H1 (cell line): Measurements from ENCODE around the gene ZNF358. TPM values are rescaled to one million over a fixed set of nuclear protein-coding genes. Genes with fewer than 3 reads are reported as not detected.
A peak's percentile ranks its signal among the peaks of the same experiment; 100 is the strongest.

Experiments
- CTCF ChIA-PET: fragments of 300-600 bp; sonication (Branson Sonifier 250); formaldehyde crosslinking; loops from one replicate; lab custom pipeline; 2021; ENCODE audit not compliant: partially characterized antibody; lab: Charles Lee
- POLR2A ChIA-PET: fragments of 300-600 bp; sonication (Branson Sonifier 250); formaldehyde crosslinking; loops from one replicate; lab custom pipeline; 2021; ENCODE audit warnings: inconsistent platforms; ENCODE audit not compliant: partially characterized antibody; lab: Charles Lee
- DNase-seq, 2 experiments: peaks; one replicate each; pipeline versions ENCODE4 v3.0.0 to v3.0.0-alpha.2; 2010 to 2022; ENCODE audit warnings: low spot score in 2 of 2, low read depth in 1 of 2, mixed read lengths in 1 of 2
- FAIRE-seq: peaks from 2 replicates; lab custom pipeline; 2011; peaks lifted over from hg19 to GRCh38; lab: Jason Lieb, UNC
- H2AFZ ChIP-seq: 2 replicates; pipeline ENCODE4 v1.8.1; 2012; ENCODE audit warnings: low read length, inconsistent platforms
- H2AK5ac ChIP-seq: 2 replicates; pipeline ENCODE4 v1.6.1; 2013; ENCODE audit warnings: low read depth, low read length
- H2BK120ac ChIP-seq: replicated peaks from 2 replicates; pipeline ENCODE3; 2013; ENCODE audit warnings: low read depth, low read length, inconsistent platforms
- H2BK12ac ChIP-seq: 2 replicates; pipeline ENCODE4 v1.6.1; 2013; ENCODE audit warnings: low read depth, low read length
- H2BK15ac ChIP-seq: 2 replicates; pipeline ENCODE4 v1.6.1; 2013; ENCODE audit warnings: low read length
- H2BK20ac ChIP-seq: 2 replicates; pipeline ENCODE4 v1.6.1; 2013; ENCODE audit warnings: low read length
- H2BK5ac ChIP-seq: 2 replicates; pipeline ENCODE4 v1.6.1; 2013; ENCODE audit warnings: low read depth, low read length
- H3K14ac ChIP-seq: 2 replicates; pipeline ENCODE4 v1.6.1; 2013; ENCODE audit warnings: inconsistent platforms; ENCODE audit not compliant: insufficient read length
- H3K18ac ChIP-seq: 2 replicates; pipeline ENCODE4 v1.6.1; 2013; ENCODE audit warnings: low read length; ENCODE audit errors: extremely low read depth
- H3K23ac ChIP-seq: 2 replicates; pipeline ENCODE4 v1.6.1; 2013; ENCODE audit warnings: inconsistent platforms; ENCODE audit not compliant: insufficient read length
- H3K23me2 ChIP-seq: 2 replicates; pipeline ENCODE4 v1.6.1; 2013; ENCODE audit warnings: low read depth, low read length
- H3K27ac ChIP-seq: 2 replicates; pipeline ENCODE4 v1.6.1; 2011; ENCODE audit warnings: low read depth, low read length, inconsistent platforms
- H3K27me3 ChIP-seq, 4 experiments: replicated peaks in 1 of 4; 1 replicate in 1 of 4; 2 replicates in 3 of 4; pipeline versions ENCODE4 v1.6.1 to v1.8.1; 2011 to 2013; ENCODE audit warnings: low read length in 3 of 4, mild to moderate bottlenecking in 3 of 4, inconsistent platforms in 2 of 4, mixed read lengths in 2 of 4, moderate library complexity in 1 of 4; ENCODE audit not compliant: control insufficient read depth in 3 of 4, insufficient read depth in 3 of 4; ENCODE audit errors: extremely low read depth in 1 of 4
- H3K36me3 ChIP-seq, 4 experiments: 2 replicates each; pipeline versions ENCODE4 v1.6.1 to v1.8.1; 2011 to 2013; ENCODE audit warnings: mild to moderate bottlenecking in 4 of 4, low read length in 3 of 4, moderate library complexity in 2 of 4, control low read depth in 1 of 4, inconsistent platforms in 1 of 4; ENCODE audit not compliant: insufficient read depth in 4 of 4, control insufficient read depth in 2 of 4
- H3K4ac ChIP-seq: replicated peaks from 2 replicates; pipeline ENCODE3; 2013; ENCODE audit warnings: low read length, low read depth, mixed read lengths, inconsistent platforms; ENCODE audit not compliant: insufficient read length
- H3K4me1 ChIP-seq, 4 experiments: replicated peaks in 1 of 4; 1 replicate in 1 of 4; 2 replicates in 3 of 4; pipeline versions ENCODE4 v1.6.1 to v1.8.1; 2011 to 2013; ENCODE audit warnings: low read length in 3 of 4, inconsistent platforms in 2 of 4, mixed read lengths in 1 of 4; ENCODE audit not compliant: insufficient read depth in 4 of 4, control insufficient read depth in 3 of 4
- H3K4me2 ChIP-seq, 2 experiments: 2 replicates each; pipeline versions ENCODE4 v1.6.1 to v1.8.1; 2011 to 2013; ENCODE audit warnings: low read depth in 2 of 2, low read length in 2 of 2, control low read depth in 1 of 2, inconsistent platforms in 1 of 2, mild to moderate bottlenecking in 1 of 2; ENCODE audit not compliant: insufficient read depth in 1 of 2
- H3K4me3 ChIP-seq, 4 experiments: fragments of 200-600, 300-600 bp in 1 of 4; sonication (generic), shearing (Covaris generic), sonication (Bioruptor Twin) in 1 of 4; 2 replicates each; pipeline versions ENCODE4 v1.5.1 to v1.8.1; 2011 to 2016; ENCODE audit warnings: low read length in 4 of 4, low read depth in 3 of 4, control low read depth in 2 of 4, inconsistent platforms in 2 of 4, mild to moderate bottlenecking in 2 of 4, mixed read lengths in 1 of 4, moderate library complexity in 1 of 4; ENCODE audit not compliant: insufficient read depth in 2 of 4; ENCODE audit errors: extremely low read depth in 1 of 4
- H3K56ac ChIP-seq: replicated peaks from 2 replicates; pipeline ENCODE3; 2013; ENCODE audit warnings: low read depth, mild to moderate bottlenecking, mixed read lengths, low read length, inconsistent platforms; ENCODE audit not compliant: insufficient read length
- H3K79me1 ChIP-seq: 2 replicates; pipeline ENCODE4 v1.6.1; 2013; ENCODE audit warnings: low read depth, low read length, control low read depth
- H3K79me2 ChIP-seq, 2 experiments: 2 replicates each; pipeline versions ENCODE4 v1.6.1 to v1.8.1; 2012 to 2013; ENCODE audit warnings: low read length in 2 of 2, mild to moderate bottlenecking in 2 of 2, inconsistent platforms in 1 of 2; ENCODE audit not compliant: insufficient read depth in 2 of 2, control insufficient read depth in 1 of 2
- H3K9ac ChIP-seq, 4 experiments: replicated peaks in 1 of 4; 1 replicate in 1 of 4; 2 replicates in 3 of 4; pipeline versions ENCODE4 v1.6.1 to v1.8.1; 2011 to 2013; ENCODE audit warnings: low read depth in 3 of 4, low read length in 3 of 4, control low read depth in 2 of 4, mild to moderate bottlenecking in 2 of 4, moderate library complexity in 2 of 4, inconsistent platforms in 1 of 4; ENCODE audit errors: extremely low read depth in 1 of 4
- H3K9me3 ChIP-seq, 2 experiments: 2 replicates each; pipeline versions ENCODE4 v1.6.1 to v1.8.1; 2012 to 2013; ENCODE audit warnings: mild to moderate bottlenecking in 2 of 2, moderate library complexity in 2 of 2, control low read depth in 1 of 2, inconsistent platforms in 1 of 2, low read depth in 1 of 2, low read length in 1 of 2, mixed read lengths in 1 of 2; ENCODE audit not compliant: insufficient read depth in 2 of 2
- H4K20me1 ChIP-seq, 2 experiments: replicated peaks in 1 of 2; 2 replicates each; pipeline versions ENCODE3 to v1.8.1; 2011 to 2013; ENCODE audit warnings: inconsistent platforms in 2 of 2, low read length in 2 of 2, mild to moderate bottlenecking in 1 of 2; ENCODE audit not compliant: insufficient read depth in 2 of 2, control insufficient read depth in 1 of 2
- H4K5ac ChIP-seq: 2 replicates; pipeline ENCODE4 v1.6.1; 2013; ENCODE audit warnings: low read length, low read depth, mixed read lengths, inconsistent platforms; ENCODE audit not compliant: insufficient read length
- H4K8ac ChIP-seq: 2 replicates; pipeline ENCODE4 v1.8.0; 2013; ENCODE audit warnings: mild to moderate bottlenecking, moderate library complexity, low read length, inconsistent platforms; ENCODE audit not compliant: insufficient read depth; ENCODE audit errors: extremely low read depth
- H4K91ac ChIP-seq: replicated peaks from 2 replicates; pipeline ENCODE3; 2013; ENCODE audit warnings: low read length, mixed read lengths, inconsistent platforms; ENCODE audit not compliant: insufficient read length
- BCL11A ChIP-seq, 2 experiments: IDR thresholded peaks; one replicate each; pipeline ENCODE4 v1.6.1; 2011; ENCODE audit warnings: low read depth in 2 of 2, low read length in 2 of 2, mild to moderate bottlenecking in 2 of 2
- CBX8 ChIP-seq: fragments of 300-800, 300-1000 bp; sonication (generic); IDR thresholded peaks from 2 replicates; pipeline ENCODE4 v1.7.1; 2016; ENCODE audit warnings: low read depth, low read length, borderline replicate concordance
- CHD2 ChIP-seq: IDR thresholded peaks from 2 replicates; pipeline ENCODE4 v1.6.1; 2012; ENCODE audit warnings: low read length, improper control_type of control experiment
- E2F6 ChIP-seq: IDR thresholded peaks from 2 replicates; pipeline ENCODE4 v1.6.1; 2012; ENCODE audit warnings: inconsistent platforms
- EGR1 ChIP-seq: IDR thresholded peaks from 2 replicates; pipeline ENCODE4 v1.6.1; 2011; ENCODE audit warnings: low read depth, low read length, borderline replicate concordance
- EP300 ChIP-seq, 2 experiments: IDR thresholded peaks; 1 replicate in 1 of 2; 2 replicates in 1 of 2; pipeline ENCODE4 v1.6.1; 2011 to 2012; ENCODE audit warnings: low read depth in 2 of 2, low read length in 2 of 2, mild to moderate bottlenecking in 2 of 2, borderline replicate concordance in 1 of 2, inconsistent platforms in 1 of 2, moderate library complexity in 1 of 2
- HDAC6 ChIP-seq: IDR thresholded peaks from one replicate; pipeline ENCODE4 v1.7.1; 2012; ENCODE audit warnings: low read depth, mild to moderate bottlenecking, inconsistent platforms, low read length, moderate library complexity
- KDM5A ChIP-seq: fragments of 200-600 bp; IDR thresholded peaks from 2 replicates; pipeline ENCODE4 v1.7.1; 2012; ENCODE audit warnings: mild to moderate bottlenecking, low read length, inconsistent platforms, mixed read lengths
- POLR2AphosphoS5 ChIP-seq: IDR thresholded peaks from 2 replicates; pipeline ENCODE4 v1.6.1; 2011; ENCODE audit warnings: low read depth, low read length
- RAD21 ChIP-seq, 2 experiments: IDR thresholded peaks in 1 of 2; conservative IDR thresholded peaks in 1 of 2; 2 replicates each; pipeline ENCODE4 v1.6.1; 2011; ENCODE audit warnings: low read depth in 2 of 2, low read length in 2 of 2, improper control_type of control experiment in 1 of 2, inconsistent platforms in 1 of 2, mild to moderate bottlenecking in 1 of 2, moderate library complexity in 1 of 2
- TEAD4 ChIP-seq: IDR thresholded peaks from 2 replicates; pipeline ENCODE4 v1.6.1; 2012; ENCODE audit warnings: low read depth, low read length, inconsistent platforms, mixed read lengths
- ZNF274 ChIP-seq: IDR thresholded peaks from 2 replicates; pipeline ENCODE4 v1.7.0; 2012; ENCODE audit warnings: low read length, borderline replicate concordance; ENCODE audit errors: extremely low read depth
- WGBS, 2 experiments: shearing (Covaris generic) in 1 of 2; methylation state at CpG; one replicate each; pipeline versions ENCODE4 v1.1.6 to v1.1.7; 2013 to 2015; ENCODE audit warnings: low lambda C conversion rate in 2 of 2, mixed read lengths in 2 of 2, inconsistent platforms in 1 of 2, low coverage in 1 of 2, missing lambda C conversion rate in 1 of 2; ENCODE audit not compliant: insufficient replicate concordance in 2 of 2, insufficient coverage in 1 of 2, insufficient read length in 1 of 2; ENCODE audit errors: extremely low coverage in 1 of 2, missing lambda C conversion rate in 1 of 2; 5-methylcytosine and 5-hydroxymethylcytosine counted together
- polyA plus RNA-seq, 7 experiments: library from polyadenylated mRNA; depleted of rRNA in 3 of 7; stranded (reverse) in 5 of 7; unstranded in 2 of 7; fragments of >200 nt in 5 of 7; fragments of 200-250 nt in 2 of 7; gene quantifications; 1 replicate in 5 of 7; 2 replicates in 1 of 7; 4 replicates in 1 of 7; pipeline versions ENCODE4 v1.2.1 to v1.2.3, GENCODE V29; 2011 to 2013; ENCODE audit warnings: missing spikeins in 2 of 7, mixed read lengths in 2 of 7
- total RNA-seq: library from RNA; stranded (reverse); fragmentation: NEBNext Ultra II Directional; extraction: Animal tissue kit (Norgen Biotek cat#: 25700); gene quantifications from 2 replicates; pipeline ENCODE4 v1.2.1, GENCODE V29; 2021

ZNF358 gene
- total and polyA plus RNA-seq, 2 of the 8 experiments (the other 6 are each of a cell fraction or from before 2014, with no cell fraction given), result 40.0 to 60.3 TPM

DNA sequence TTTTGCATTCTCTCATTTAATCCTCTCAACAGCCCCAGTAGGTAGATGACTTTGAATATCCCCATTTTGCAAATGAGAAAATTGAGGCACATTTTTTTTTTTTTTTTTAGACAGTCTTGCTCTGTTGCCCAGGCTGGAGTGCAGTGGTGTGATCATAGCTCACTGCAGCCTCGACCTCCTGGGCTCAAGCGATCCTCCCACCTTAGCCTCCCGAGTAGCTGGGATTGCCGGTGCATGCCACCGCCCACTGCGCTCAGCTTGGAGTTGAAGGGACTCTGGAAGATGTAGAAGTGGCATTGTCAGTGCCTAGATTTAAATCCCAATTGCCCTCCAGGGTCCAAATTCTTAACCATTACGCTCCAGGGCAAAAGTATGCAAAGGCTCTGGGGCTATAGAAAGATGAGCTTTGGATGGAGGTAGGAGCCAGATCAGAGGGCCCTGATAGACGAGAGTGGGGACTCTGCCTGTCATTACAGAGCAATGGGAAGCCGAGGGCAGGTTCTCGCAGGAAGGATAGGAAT lies 5.7 kb downstream of the ZNF358 start:
- peaks cover 0 to 7% (median 3%) of the 10 kb centered on the region in 4 experiments; a peak in 1 of 8 replicates for H3K36me3 ChIP-seq
- H3K4me3 ChIP-seq, result peak overlapping the region; percentile 35 to 79 (median 40); a peak in 7 of 8 replicates
- H2BK15ac ChIP-seq, result no peak overlapping the region
- H4K8ac ChIP-seq, result no peak overlapping the region
- no peak overlapping the region for H2BK5ac ChIP-seq
- H3K27ac ChIP-seq, result no peak overlapping the region
- H3K79me2 ChIP-seq, result peaks cover 0 to 8% of the 10 kb centered on the region in 2 experiments; a peak in 1 of 4 replicates
- 0 out of 2 replicates have a peak overlapping the region, but pooled peaks have one; percentile 64 for H3K18ac ChIP-seq
- H3K9me3 ChIP-seq, result no peaks in the 10 kb centered on the region
- peaks cover 0 to 10% (median 3%) of the 10 kb centered on the region in 4 experiments; a peak in 4 of 7 replicates for H3K4me1 ChIP-seq
- H3K27me3 ChIP-seq, result no peaks in the 10 kb centered on the region
- H2AFZ ChIP-seq, result no peak overlapping the region
- H3K14ac ChIP-seq, result no peak overlapping the region
- no peak for FAIRE-seq
- H2BK12ac ChIP-seq, result no peak overlapping the region; the same call in 1 of the 2 replicates
- peaks cover 1 to 2% of the 10 kb centered on the region in 2 experiments for H4K20me1 ChIP-seq
- 50% methylated on average over 10 of the region's 10 CpGs; no CpG with 5 or more reads in 1 of the 2 experiments for WGBS, 2 experiments
- no peak overlapping the region for H3K56ac ChIP-seq
- H2BK20ac ChIP-seq, result no peak overlapping the region
- H2AK5ac ChIP-seq, result no peak overlapping the region
- no peak overlapping the region for H2BK120ac ChIP-seq
- DNase-seq, result no peak
- ChIA-PET POLR2A (interaction anchor here (0.6 to 7.0 kb wide), 9 partner anchors 9 to 333 kb away, joined by 3 to 80 read pairs (median 4); partner anchors contain the start of genes PET100, PNPLA6 and XAB2), CTCF (interaction anchor here (0.8 to 2.8 kb wide), 6 partner anchors 8 to 340 kb away, joined by 3 to 11 read pairs (median 4); partner anchors contain the start of gene PNPLA6)
- H4K91ac ChIP-seq, result peak overlapping the region; percentile 75
- no peak overlapping the region for H3K23ac ChIP-seq
- H3K23me2 ChIP-seq, result peaks cover 11% of the 10 kb centered on the region
- H3K4ac ChIP-seq, result peak overlapping the region; percentile 10
- H3K79me1 ChIP-seq, result peaks cover 5% of the 10 kb centered on the region; the same call in 1 of the 2 replicates
- peak overlapping the region; percentile 85 to 94 for H3K4me2 ChIP-seq
- peak overlapping the region; percentile 53 for H4K5ac ChIP-seq
- H3K9ac ChIP-seq, result no peak overlapping the region; a peak in 1 of 7 replicates
- TF ChIP-seq HDAC6 (no peak), CBX8 (no peak), EGR1 (no peak), ZNF274 (no peak), TEAD4 (no peak), POLR2AphosphoS5 (no peak), EP300 (IDR thresholded peaks at IDR 0.05; ENCODE audit: borderline replicate concordance in 1 of 2, low read depth in 2 of 2, low read length in 2 of 2) (no peak), CHD2 (no peak), RAD21 (IDR thresholded peaks at IDR 0.05 in 1 of 2, conservative IDR thresholded peaks at IDR 0.05 in 1 of 2; ENCODE audit: low read depth in 2 of 2, low read length in 2 of 2) (no peak), BCL11A (IDR thresholded peaks at IDR 0.05; ENCODE audit: low read depth in 2 of 2, low read length in 2 of 2) (no peak), KDM5A (no peak), E2F6 (no peak)
